KBM-7 (cell line): Measurements from ENCODE around the gene STAB2.

Experiments
- DNase-seq: peaks from one replicate; pipeline ENCODE4 v3.0.0-alpha.2; 2015
- in situ Hi-C: fragments of 300-500 bp; cut with MboI; formaldehyde crosslinking; loops from 2 replicates; pipeline ENCODE4 v1.14.3; 2020; ENCODE audit warnings: low sequenced_read_pairs, low pct_unique_long_range_greater_than_20kb, mixed read lengths

The STAB2 gene

GRCh38 chr12:103578926-103579325 is 8.1 kb upstream of the STAB2 start:
- in situ Hi-C loops: no loop called here
- DNase-seq: no peak

- in situ Hi-C loops: no loop called here
- no peak for DNase-seq
These were observed 7.0 kb upstream of the STAB2 start for GRCh38 chr12:103580026-103580425.

- DNase-seq: no peak
- in situ Hi-C loops: no loop called here
These were observed 4.1 kb upstream of the STAB2 start for GRCh38 chr12:103583008-103583407.

GRCh38 chr12:103586132-103586531 is 941 bp upstream of the STAB2 start:
- in situ Hi-C loops: no loop called here
- no peak for DNase-seq

- in situ Hi-C loops: no loop called here
- DNase-seq: no peak
These were observed 1.6 kb downstream of the STAB2 start for GRCh38 chr12:103588680-103589079.

- in situ Hi-C loops: no loop called here
These were observed 2.4 kb downstream of the STAB2 start for GRCh38 chr12:103589517-103589916.

GRCh38 chr12:103590271-103590670 is 3.2 kb downstream of the STAB2 start:
- in situ Hi-C loops: no loop called here

More at GRCh38 chr12:103589517-103589916, 2.4 kb downstream of the STAB2 start:
- no peak for DNase-seq

GRCh38 chr12:103596981-103597380 is 9.9 kb downstream of the STAB2 start:
- no peak for DNase-seq
- in situ Hi-C loops: no loop called here

More at GRCh38 chr12:103590271-103590670, 3.2 kb downstream of the STAB2 start:
- no peak for DNase-seq

- in situ Hi-C loops: no loop called here
- no peak for DNase-seq
These were observed 12.2 kb downstream of the STAB2 start for GRCh38 chr12:103599274-103599673.

GRCh38 chr12:103600967-103601728 is 14.1 kb downstream of the STAB2 start:
- in situ Hi-C loops: no loop called here

GRCh38 chr12:103620395-103620794 is 33.3 kb downstream of the STAB2 start:
- DNase-seq: no peak
- in situ Hi-C loops: no loop called here

More at GRCh38 chr12:103600967-103601728, 14.1 kb downstream of the STAB2 start:
- no peak for DNase-seq

- DNase-seq: no peak
- in situ Hi-C loops: no loop called here
These were observed 36.6 kb downstream of the STAB2 start for GRCh38 chr12:103623716-103624115.

GRCh38 chr12:103626498-103626897 is 39.4 kb downstream of the STAB2 start:
- no peak for DNase-seq
- in situ Hi-C loops: no loop called here

GRCh38 chr12:103627189-103627855 is 40.2 kb downstream of the STAB2 start:
- in situ Hi-C loops: no loop called here
- DNase-seq: no peak

- in situ Hi-C loops: no loop called here
- DNase-seq: peak; percentile 85
These were observed 45.6 kb downstream of the STAB2 start for GRCh38 chr12:103632554-103633216.

GRCh38 chr12:103634732-103635131 is 47.7 kb downstream of the STAB2 start:
- in situ Hi-C loops: no loop called here
- DNase-seq: no peak

- in situ Hi-C loops: no loop called here
- no peak for DNase-seq
These were observed 48.3 kb downstream of the STAB2 start for GRCh38 chr12:103635419-103635818.

- in situ Hi-C loops: no loop called here
- DNase-seq: no peak
These were observed 49.9 kb downstream of the STAB2 start for GRCh38 chr12:103637021-103637420.

- DNase-seq: no peak
- in situ Hi-C loops: no loop called here
These were observed 50.4 kb downstream of the STAB2 start for GRCh38 chr12:103637429-103637828.

GRCh38 chr12:103639983-103640382 is 52.9 kb downstream of the STAB2 start:
- no peak for DNase-seq
- in situ Hi-C loops: no loop called here
